HepG2 (cell line): ENCODE measurements around the gene SIN3A. TPM values are rescaled to one million over a fixed set of nuclear protein-coding genes. Genes with fewer than 3 reads are reported as not detected.

ENCODE experiments used
- AGO2 ChIP-seq: fragments of 200-400 bp; formaldehyde crosslinking; optimal IDR thresholded peaks from 2 replicates; pipeline ENCODE3; 2017; ENCODE audit warnings: mild to moderate bottlenecking, low read depth, low read length, moderate library complexity
- BORCS8-MEF2B ChIP-seq: sonication (generic); formaldehyde crosslinking; IDR thresholded peaks from 2 replicates; pipeline ENCODE4 v1.8.0; 2022; ENCODE audit warnings: mild to moderate bottlenecking, missing genetic modification reagents
- GATAD1 ChIP-seq: IDR thresholded peaks from 2 replicates; pipeline ENCODE4 v1.6.1; 2016; ENCODE audit warnings: missing genetic modification reagents, missing compliant biosample characterization
- MBD4 ChIP-seq: IDR thresholded peaks from 2 replicates; pipeline ENCODE4 v1.6.1; 2012; ENCODE audit warnings: low read length, inconsistent platforms, borderline replicate concordance
- SIN3B ChIP-seq: fragments of 150-350 bp; IDR thresholded peaks from 2 replicates; pipeline ENCODE4 v1.6.1; 2014; ENCODE audit warnings: low read length
- ZFP90 ChIP-seq: sonication (generic); formaldehyde crosslinking; IDR thresholded peaks from 2 replicates; pipeline ENCODE4 v1.8.0; 2022; ENCODE audit warnings: missing genetic modification reagents, mild to moderate bottlenecking, inconsistent platforms, borderline replicate concordance
- polyA plus RNA-seq, 8 experiments: library from polyadenylated mRNA; depleted of rRNA in 3 of 8; stranded (reverse) in 7 of 8; unstranded in 1 of 8; fragments of >200 nt; fragmentation: Illumina TruSeq in 4 of 8; extraction: Trizol in 4 of 8; gene quantifications; 2 replicates each; pipeline versions ENCODE4 v1.2.1 to v1.2.3, GENCODE V29; 2011 to 2016; ENCODE audit warnings: low read depth in 4 of 8, missing spikeins in 1 of 8, mixed read lengths in 1 of 8; ENCODE audit not compliant: insufficient read depth in 1 of 8
- total RNA-seq, 5 experiments: library from RNA; depleted of rRNA; stranded (reverse); fragments of >200 nt; fragmentation: Illumina TruSeq; extraction: Trizol; gene quantifications; 2 replicates each; pipeline ENCODE4 v1.2.3, GENCODE V29; 2016; ENCODE audit warnings: low read depth in 1 of 5
- TF ChIP-seq, protein P1 (sequence below): sonication (generic); formaldehyde crosslinking; IDR thresholded peaks from 2 replicates; pipeline ENCODE4 v1.4.0; 2020; ENCODE audit warnings: mild to moderate bottlenecking, missing genetic modification reagents
- TF ChIP-seq, protein P2 (sequence below): IDR thresholded peaks from 2 replicates; pipeline ENCODE4 v1.6.1; 2012; ENCODE audit warnings: low read depth, low read length, improper control_type of control experiment
- TF ChIP-seq, protein P3 (sequence below): sonication (generic); formaldehyde crosslinking; IDR thresholded peaks from 2 replicates; pipeline ENCODE4 v1.4.0; 2020; ENCODE audit warnings: missing genetic modification reagents, borderline replicate concordance

The SIN3A gene
- total and polyA plus RNA-seq, 2 of the 13 experiments (the other 11 are each of a cell fraction or from before 2014, with no cell fraction given) = 16.1 to 28.1 TPM

GRCh38 chr15:75436881-75437280 lies 14.6 kb downstream of the SIN3A start (continued):
- TF ChIP-seq, protein P1, sequence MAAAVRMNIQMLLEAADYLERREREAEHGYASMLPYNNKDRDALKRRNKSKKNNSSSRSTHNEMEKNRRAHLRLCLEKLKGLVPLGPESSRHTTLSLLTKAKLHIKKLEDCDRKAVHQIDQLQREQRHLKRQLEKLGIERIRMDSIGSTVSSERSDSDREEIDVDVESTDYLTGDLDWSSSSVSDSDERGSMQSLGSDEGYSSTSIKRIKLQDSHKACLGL (CRISPR knock-in tag) = no peak
- TF ChIP-seq SIN3B (no peak), GATAD1 (CRISPR knock-in tag) (no peak), BORCS8-MEF2B (CRISPR knock-in tag) (no peak), ZFP90 (CRISPR knock-in tag) (no peak), MBD4 (no peak), AGO2 (no peak)
- TF ChIP-seq, protein P2, sequence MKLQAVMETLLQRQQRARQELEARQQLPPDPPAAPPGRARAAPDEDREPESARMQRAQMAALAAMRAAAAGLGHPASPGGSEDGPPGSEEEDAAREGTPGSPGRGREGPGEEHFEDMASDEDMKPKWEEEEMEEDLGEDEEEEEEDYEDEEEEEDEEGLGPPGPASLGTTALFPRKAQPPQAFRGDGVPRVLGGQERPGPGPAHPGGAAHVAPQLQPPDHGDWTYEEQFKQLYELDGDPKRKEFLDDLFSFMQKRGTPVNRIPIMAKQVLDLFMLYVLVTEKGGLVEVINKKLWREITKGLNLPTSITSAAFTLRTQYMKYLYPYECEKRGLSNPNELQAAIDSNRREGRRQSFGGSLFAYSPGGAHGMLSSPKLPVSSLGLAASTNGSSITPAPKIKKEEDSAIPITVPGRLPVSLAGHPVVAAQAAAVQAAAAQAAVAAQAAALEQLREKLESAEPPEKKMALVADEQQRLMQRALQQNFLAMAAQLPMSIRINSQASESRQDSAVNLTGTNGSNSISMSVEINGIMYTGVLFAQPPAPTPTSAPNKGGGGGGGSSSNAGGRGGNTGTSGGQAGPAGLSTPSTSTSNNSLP = no peak
- TF ChIP-seq, protein P3, sequence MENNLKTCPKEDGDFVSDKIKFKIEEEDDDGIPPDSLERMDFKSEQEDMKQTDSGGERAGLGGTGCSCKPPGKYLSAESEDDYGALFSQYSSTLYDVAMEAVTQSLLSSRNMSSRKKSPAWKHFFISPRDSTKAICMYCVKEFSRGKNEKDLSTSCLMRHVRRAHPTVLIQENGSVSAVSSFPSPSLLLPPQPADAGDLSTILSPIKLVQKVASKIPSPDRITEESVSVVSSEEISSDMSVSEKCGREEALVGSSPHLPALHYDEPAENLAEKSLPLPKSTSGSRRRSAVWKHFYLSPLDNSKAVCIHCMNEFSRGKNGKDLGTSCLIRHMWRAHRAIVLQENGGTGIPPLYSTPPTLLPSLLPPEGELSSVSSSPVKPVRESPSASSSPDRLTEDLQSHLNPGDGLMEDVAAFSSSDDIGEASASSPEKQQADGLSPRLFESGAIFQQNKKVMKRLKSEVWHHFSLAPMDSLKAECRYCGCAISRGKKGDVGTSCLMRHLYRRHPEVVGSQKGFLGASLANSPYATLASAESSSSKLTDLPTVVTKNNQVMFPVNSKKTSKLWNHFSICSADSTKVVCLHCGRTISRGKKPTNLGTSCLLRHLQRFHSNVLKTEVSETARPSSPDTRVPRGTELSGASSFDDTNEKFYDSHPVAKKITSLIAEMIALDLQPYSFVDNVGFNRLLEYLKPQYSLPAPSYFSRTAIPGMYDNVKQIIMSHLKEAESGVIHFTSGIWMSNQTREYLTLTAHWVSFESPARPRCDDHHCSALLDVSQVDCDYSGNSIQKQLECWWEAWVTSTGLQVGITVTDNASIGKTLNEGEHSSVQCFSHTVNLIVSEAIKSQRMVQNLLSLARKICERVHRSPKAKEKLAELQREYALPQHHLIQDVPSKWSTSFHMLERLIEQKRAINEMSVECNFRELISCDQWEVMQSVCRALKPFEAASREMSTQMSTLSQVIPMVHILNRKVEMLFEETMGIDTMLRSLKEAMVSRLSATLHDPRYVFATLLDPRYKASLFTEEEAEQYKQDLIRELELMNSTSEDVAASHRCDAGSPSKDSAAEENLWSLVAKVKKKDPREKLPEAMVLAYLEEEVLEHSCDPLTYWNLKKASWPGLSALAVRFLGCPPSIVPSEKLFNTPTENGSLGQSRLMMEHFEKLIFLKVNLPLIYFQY (CRISPR knock-in tag) = no peak
